Uterus (tissue), 2 donors: Measurements from ENCODE around the gene FLNB.

Source experiments
- CTCF ChIP-seq, 4 experiments: fragments of 200-600 bp in 2 of 4; fragments of 450-650 bp in 2 of 4; sonication (generic) in 2 of 4; IDR thresholded peaks; one replicate each; pipeline ENCODE4 v1.5.1; 2016 to 2019; ENCODE audit warnings: antibody characterized with exemption in 4 of 4, mild to moderate bottlenecking in 2 of 4, moderate library complexity in 1 of 4
- POLR2A ChIP-seq, 2 donors: fragments of 450-650 bp; IDR thresholded peaks; one replicate each; pipeline ENCODE4 v1.6.1; 2016; ENCODE audit warnings: antibody characterized with exemption in 2 of 2, mild to moderate bottlenecking in 1 of 2, moderate library complexity in 1 of 2

GRCh38 chr3:58190882-58191281 is 182.7 kb downstream of the FLNB start:
- TF ChIP-seq POLR2A (IDR thresholded peaks at IDR 0.05): no peak
- no peak for TF ChIP-seq CTCF (IDR thresholded peaks at IDR 0.05)
